A549 treated with RU486 at 1 μM for 4 hours (cell line): ENCODE results near the gene TKFC. TPM values are rescaled to one million over a fixed set of nuclear protein-coding genes. Genes with fewer than 3 reads are reported as not detected.

Source experiments
- total RNA-seq: library from RNA; stranded (reverse); fragments of 200-300 nt; extraction: Qiagen RNA extraction; gene quantifications from 5 replicates; pipeline ENCODE4 v1.2.3, GENCODE V29; 2022; ENCODE audit warnings: low read depth

TKFC gene, protein sequence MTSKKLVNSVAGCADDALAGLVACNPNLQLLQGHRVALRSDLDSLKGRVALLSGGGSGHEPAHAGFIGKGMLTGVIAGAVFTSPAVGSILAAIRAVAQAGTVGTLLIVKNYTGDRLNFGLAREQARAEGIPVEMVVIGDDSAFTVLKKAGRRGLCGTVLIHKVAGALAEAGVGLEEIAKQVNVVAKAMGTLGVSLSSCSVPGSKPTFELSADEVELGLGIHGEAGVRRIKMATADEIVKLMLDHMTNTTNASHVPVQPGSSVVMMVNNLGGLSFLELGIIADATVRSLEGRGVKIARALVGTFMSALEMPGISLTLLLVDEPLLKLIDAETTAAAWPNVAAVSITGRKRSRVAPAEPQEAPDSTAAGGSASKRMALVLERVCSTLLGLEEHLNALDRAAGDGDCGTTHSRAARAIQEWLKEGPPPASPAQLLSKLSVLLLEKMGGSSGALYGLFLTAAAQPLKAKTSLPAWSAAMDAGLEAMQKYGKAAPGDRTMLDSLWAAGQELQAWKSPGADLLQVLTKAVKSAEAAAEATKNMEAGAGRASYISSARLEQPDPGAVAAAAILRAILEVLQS
- total RNA-seq = 45.2 to 73.8 TPM (median 68.8 TPM) in 5 replicates

DNA sequence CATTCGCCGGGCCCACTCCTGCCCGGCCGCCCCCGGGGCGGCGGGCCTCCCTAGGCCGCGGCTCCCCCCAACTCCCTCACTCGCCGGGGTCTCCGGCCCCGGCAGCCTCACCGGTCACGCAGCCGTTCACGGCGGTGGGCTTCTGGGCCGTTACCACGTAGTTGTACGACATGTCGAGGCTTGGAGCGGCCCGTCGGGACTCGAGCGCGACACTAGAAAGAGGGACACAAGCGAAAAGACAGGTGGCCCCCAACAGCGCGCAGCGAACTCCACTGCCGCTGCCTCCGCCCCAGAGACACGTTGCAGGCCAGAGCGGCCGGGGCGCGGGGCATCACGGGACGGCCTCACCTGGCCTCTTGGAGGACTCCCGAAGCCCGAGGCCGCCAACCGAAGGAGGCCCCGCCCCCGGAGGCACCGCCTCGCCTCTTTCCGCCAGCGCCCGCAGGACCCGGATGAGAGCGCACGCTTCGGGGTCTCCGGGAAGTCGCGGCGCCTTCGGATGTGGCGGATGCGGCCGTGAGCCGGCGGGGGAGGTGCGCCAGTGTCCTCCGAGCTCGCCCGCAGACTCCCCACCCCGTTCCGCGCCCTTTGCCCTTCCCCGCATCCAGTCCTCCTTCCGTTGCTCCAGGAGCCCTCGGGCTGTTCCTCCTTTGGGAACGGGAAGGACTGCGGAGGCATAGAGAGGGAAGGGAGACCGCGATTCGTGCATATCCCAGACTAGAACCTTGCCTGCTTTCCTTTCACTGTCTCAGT is at the start of gene TKFC, which contains the start of gene DDB1:
Gene TKFC, plus strand, starts transcription at position 432 of the 753 bp plus-strand sequence. CDS start 1,501 bp downstream, outside the sequence.
Gene DDB1, minus strand, starts transcription at position 309 of the 753 bp plus-strand sequence. Its CDS starts 137 bp downstream, at position 172.

GRCh38 chr11:61294717-61295595 is 38.1 kb upstream of the TKFC start, which contains the start of gene VWCE:
Gene VWCE, minus strand, starts transcription at chr11:61295316. Its CDS starts 279 bp downstream, at chr11:61295037.

GRCh38 chr11:61361741-61362541 is 28.9 kb downstream of the TKFC start, which contains the start of the genes CYB561A3 and TMEM138:
Gene CYB561A3, minus strand, starts transcription at chr11:61361882. Its CDS starts 5,169 bp downstream, at chr11:61356713.
Gene TMEM138, plus strand, starts transcription at chr11:61362374. Its CDS starts 2,017 bp downstream, at chr11:61364391.

Other genes starting within 250 kb of the TKFC start
- 0.02 TPM in 1 of 5 replicates, not detected in the others for gene CD5, start 230.7 kb upstream of the TKFC start, total RNA-seq
- gene VPS37C, start 171.8 kb upstream of the TKFC start, total RNA-seq = 16.1 to 20.5 TPM (median 18.6 TPM) in 5 replicates
- not detected in 5 replicates for gene PGA3, start 129.7 kb upstream of the TKFC start, total RNA-seq
- not detected in 5 replicates for gene PGA4, start 110.9 kb upstream of the TKFC start, total RNA-seq
- not detected in 5 replicates for gene PGA5, start 92.1 kb upstream of the TKFC start, total RNA-seq
- gene VWCE, start 37.9 kb upstream of the TKFC start, total RNA-seq = 0.50 to 0.81 TPM (median 0.74 TPM) in 5 replicates
- gene DDB1, start 123 bp upstream of the TKFC start, total RNA-seq = 161 to 177 TPM (median 173 TPM) in 5 replicates
- 32.7 to 50.3 TPM (median 44.9 TPM) in 5 replicates for gene CYB561A3, start 28.7 kb downstream of the TKFC start, total RNA-seq
- gene TMEM138, start 29.1 kb downstream of the TKFC start, total RNA-seq = 84.6 to 121 TPM (median 112 TPM) in 5 replicates
- gene TMEM216, start 59.4 kb downstream of the TKFC start, total RNA-seq = 16.5 to 20.1 TPM (median 16.7 TPM) in 5 replicates
- 66.7 to 74.7 TPM (median 71.1 TPM) in 5 replicates for gene CPSF7, start 96.7 kb downstream of the TKFC start, total RNA-seq
- 35.7 to 55.4 TPM (median 41.9 TPM) in 5 replicates for gene SDHAF2, start 96.9 kb downstream of the TKFC start, total RNA-seq
- 0.11 to 0.24 TPM (median 0.15 TPM) in 5 replicates for gene LRRC10B, start 175.5 kb downstream of the TKFC start, total RNA-seq
- 0.71 to 1.4 TPM (median 0.88 TPM) in 5 replicates for gene SYT7, start 247.8 kb downstream of the TKFC start, total RNA-seq